ENCODE measurements around the gene JARID2. TPM values are rescaled to one million over a fixed set of nuclear protein-coding genes. Genes with fewer than 3 reads are reported as not detected.

JARID2 gene
- polyA plus RNA-seq, 1 experiment, result 9.7 TPM

- H3K27me3 ChIP-seq (ENCODE audit: control insufficient read depth, insufficient read depth, low read length), result no peaks in the 10 kb centered on the region
- H3K4me3 ChIP-seq (ENCODE audit: low read depth, low read length), result no peak overlapping the region
- CTCF ChIA-PET, result interaction anchor here (1.4 kb wide), 1 partner anchor 11 kb away, joined by 4 read pairs; no protein-coding TSS in a partner anchor
- no peak overlapping the region for H3K27ac ChIP-seq (ENCODE audit: low read depth, low read length)
- H3K9me3 ChIP-seq (ENCODE audit: control insufficient read depth, insufficient read depth, low read length), result no peaks in the 10 kb centered on the region
- POLR2A ChIA-PET, result no interaction called here
- no peak for DNase-seq (ENCODE audit: low read depth, low spot score)
- TF ChIP-seq CTCF (IDR thresholded peaks at IDR 0.05; ENCODE audit: low read depth, low read length), result no peak
These were observed 163.6 kb downstream of the JARID2 start for GRCh38 chr6:15409301-15410125.

- Histone ChIP-seq H3K9me3 (ENCODE audit: control insufficient read depth, insufficient read depth, low read length) (no peaks in the 10 kb centered on the region), H3K27me3 (ENCODE audit: control insufficient read depth, insufficient read depth, low read length) (no peaks in the 10 kb centered on the region), H3K4me3 (ENCODE audit: low read depth, low read length) (no peak overlapping the region), H3K27ac (ENCODE audit: low read depth, low read length) (no peak overlapping the region)
- TF ChIP-seq CTCF (IDR thresholded peaks at IDR 0.05; ENCODE audit: low read depth, low read length), result no peak
- ChIA-PET POLR2A (no interaction called here), CTCF (interaction anchor here (1.4 kb wide), 1 partner anchor 11 kb away, joined by 4 read pairs; no protein-coding TSS in a partner anchor)
- DNase-seq (ENCODE audit: low read depth, low spot score), result no peak
These were observed 164.2 kb downstream of the JARID2 start for GRCh38 chr6:15410126-15410391.

GRCh38 chr6:15410752-15411151, 164.9 kb downstream of the JARID2 start:
- no peak overlapping the region for H3K27ac ChIP-seq (ENCODE audit: low read depth, low read length)
- DNase-seq (ENCODE audit: low read depth, low spot score), result no peak
- no peaks in the 10 kb centered on the region for H3K9me3 ChIP-seq (ENCODE audit: control insufficient read depth, insufficient read depth, low read length)
- no peak for TF ChIP-seq CTCF (IDR thresholded peaks at IDR 0.05; ENCODE audit: low read depth, low read length)
- ChIA-PET CTCF (interaction anchor here (0.6 to 1.9 kb wide), 3 partner anchors 10 to 1025 kb away, joined by 4 to 6 read pairs (median 5); no protein-coding TSS in a partner anchor), POLR2A (no interaction called here)
- H3K4me3 ChIP-seq (ENCODE audit: low read depth, low read length), result no peak overlapping the region
- no peaks in the 10 kb centered on the region for H3K27me3 ChIP-seq (ENCODE audit: control insufficient read depth, insufficient read depth, low read length)

GRCh38 chr6:15411766-15412165, 165.9 kb downstream of the JARID2 start:
- no peaks in the 10 kb centered on the region for H3K9me3 ChIP-seq (ENCODE audit: control insufficient read depth, insufficient read depth, low read length)
- H3K27me3 ChIP-seq (ENCODE audit: control insufficient read depth, insufficient read depth, low read length), result no peaks in the 10 kb centered on the region
- ChIA-PET CTCF (interaction anchor here (1.9 kb wide), 1 partner anchor 21 kb away, joined by 6 read pairs; no protein-coding TSS in a partner anchor), POLR2A (no interaction called here)
- no peak overlapping the region for H3K27ac ChIP-seq (ENCODE audit: low read depth, low read length)
- H3K4me3 ChIP-seq (ENCODE audit: low read depth, low read length), result no peak overlapping the region
- no peak for TF ChIP-seq CTCF (IDR thresholded peaks at IDR 0.05; ENCODE audit: low read depth, low read length)
- DNase-seq (ENCODE audit: low read depth, low spot score), result no peak

GRCh38 chr6:15412767-15413166, 166.9 kb downstream of the JARID2 start:
- Histone ChIP-seq H3K27ac (ENCODE audit: low read depth, low read length) (no peak overlapping the region), H3K4me3 (ENCODE audit: low read depth, low read length) (no peak overlapping the region), H3K9me3 (ENCODE audit: control insufficient read depth, insufficient read depth, low read length) (no peaks in the 10 kb centered on the region; the same call in 1 of the 2 replicates), H3K27me3 (ENCODE audit: control insufficient read depth, insufficient read depth, low read length) (no peaks in the 10 kb centered on the region)
- POLR2A ChIA-PET, result interaction anchor here (1.4 kb wide), 1 partner anchor 31 kb away, joined by 4 read pairs; no protein-coding TSS in a partner anchor
- no peak for TF ChIP-seq CTCF (IDR thresholded peaks at IDR 0.05; ENCODE audit: low read depth, low read length)
- CTCF ChIA-PET, result interaction anchor here (1.5 kb wide), 1 partner anchor 10 kb away, joined by 5 read pairs; no protein-coding TSS in a partner anchor
- DNase-seq (ENCODE audit: low read depth, low spot score), result no peak
